A673 (cell line): ENCODE results near the gene CRIP1. TPM values are rescaled to one million over a fixed set of nuclear protein-coding genes. Genes with fewer than 3 reads are reported as not detected.

ENCODE experiments used
- BruUV-seq: library from RNA; stranded (reverse); fragments of 400-500 nt; replicated peaks from 2 replicates; lab custom pipeline; 2021; lab: Mats Ljungman, UMichigan
- CTCF ChIA-PET: fragments of 300-600 bp; sonication (Branson Sonifier 250); formaldehyde crosslinking; loops from one replicate; lab custom pipeline; 2022; ENCODE audit warnings: antibody characterized with exemption; lab: Charles Lee
- POLR2A ChIA-PET: fragments of 300-600 bp; sonication (Branson Sonifier 250); formaldehyde crosslinking; loops from one replicate; lab custom pipeline; 2022; ENCODE audit warnings: antibody characterized with exemption; ENCODE audit not compliant: low non-redundant PET; lab: Charles Lee
- DNase-seq: peaks from one replicate; pipeline ENCODE4 v3.0.0-alpha.2; 2015; ENCODE audit warnings: low spot score
- H3K27ac ChIP-seq: fragments of 200-600 bp; sonication (generic); 2 replicates; pipeline ENCODE4 v1.5.1; 2016; ENCODE audit warnings: mixed run types, low read depth, mild to moderate bottlenecking, mixed read lengths, antibody characterized with exemption, low read length; ENCODE audit not compliant: poor library complexity, severe bottlenecking
- H3K27me3 ChIP-seq: fragments of 200-600 bp; sonication (generic); replicated peaks from 2 replicates; pipeline ENCODE4 v1.6.1; 2017; ENCODE audit warnings: mixed run types, low read depth, mild to moderate bottlenecking, mixed read lengths, antibody characterized with exemption, low read length; ENCODE audit not compliant: insufficient read depth, poor library complexity
- H3K36me3 ChIP-seq: fragments of 200-600 bp; sonication (generic); 2 replicates; pipeline ENCODE4 v1.6.1; 2016; ENCODE audit warnings: mixed run types, mild to moderate bottlenecking, mixed read lengths, antibody characterized with exemption, low read length; ENCODE audit not compliant: insufficient read depth, poor library complexity, severe bottlenecking
- H3K4me1 ChIP-seq: fragments of 200-600 bp; sonication (generic); 2 replicates; pipeline ENCODE4 v1.6.1; 2017; ENCODE audit warnings: mixed run types, mild to moderate bottlenecking, mixed read lengths, antibody characterized with exemption, low read length; ENCODE audit not compliant: insufficient read depth, poor library complexity, severe bottlenecking
- H3K4me3 ChIP-seq: fragments of 200-600 bp; sonication (generic); 2 replicates; pipeline ENCODE4 v1.5.1; 2016; ENCODE audit warnings: low read depth, mixed run types, mild to moderate bottlenecking, mixed read lengths, low read length; ENCODE audit not compliant: poor library complexity, severe bottlenecking
- H3K9me3 ChIP-seq: fragments of 200-600 bp; sonication (generic); 2 replicates; pipeline ENCODE4 v1.6.1; 2016; ENCODE audit warnings: mixed run types, low read depth, mild to moderate bottlenecking, mixed read lengths, antibody characterized with exemption, low read length; ENCODE audit not compliant: poor library complexity, severe bottlenecking
- CTCF ChIP-seq: fragments of 300-800, 200-600 bp; sonication (generic); conservative IDR thresholded peaks from 2 replicates; pipeline ENCODE4 v1.5.1; 2017; ENCODE audit warnings: low read depth, mild to moderate bottlenecking, antibody characterized with exemption, low read length, moderate library complexity, mixed read lengths
- EZH2 ChIP-seq: fragments of 200-600 bp; sonication (generic); IDR thresholded peaks from 2 replicates; pipeline ENCODE4 v1.6.1; 2017; ENCODE audit warnings: borderline replicate concordance, low read depth, mild to moderate bottlenecking, mixed read lengths, antibody characterized with exemption, low read length; ENCODE audit not compliant: poor library complexity, severe bottlenecking
- intact Hi-C: fragments of 100-400 bp; cut with micrococcal nuclease; formaldehyde crosslinking; loops from one replicate; pipeline ENCODE4 v1.10.0; 2022; ENCODE audit not compliant: unreplicated experiment
- total RNA-seq: library from RNA; stranded (reverse); gene quantifications from 2 replicates; pipeline ENCODE4 v1.2.3, GENCODE V29; 2021

CRIP1 gene
- total RNA-seq, 1 experiment from 2014 or later: 47.7 TPM

DNA sequence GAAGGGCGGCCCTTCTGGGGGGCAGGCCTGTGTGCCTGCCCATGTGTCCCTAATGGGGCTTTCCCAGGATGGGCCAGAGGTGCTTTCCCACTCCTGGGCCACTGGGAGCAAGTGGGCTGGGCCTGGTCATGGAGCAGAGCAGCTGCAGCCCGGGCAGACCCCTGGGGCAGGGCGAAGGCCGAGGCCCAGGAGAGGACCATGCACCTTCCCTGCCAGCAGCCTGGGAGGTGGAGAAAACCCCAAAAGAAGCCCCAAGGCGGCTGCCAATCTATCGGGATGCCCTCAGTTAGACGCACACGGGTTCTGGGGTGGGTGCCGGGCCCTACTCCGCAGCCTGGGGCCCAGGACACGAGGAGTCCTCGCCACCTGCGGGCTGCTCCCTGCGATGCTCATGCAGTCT is 28.1 kb upstream of the CRIP1 start:
- no TSS peak for BruUV-seq
- no peak for DNase-seq
- ChIA-PET POLR2A (no interaction called here), CTCF (no interaction called here)
- intact Hi-C loops: no loop called here
- Histone ChIP-seq H3K27me3 (no peaks in the 10 kb centered on the region), H3K4me3 (no peak overlapping the region), H3K9me3 (no peaks in the 10 kb centered on the region), H3K4me1 (no peaks in the 10 kb centered on the region), H3K36me3 (peaks cover 59% of the 10 kb centered on the region), H3K27ac (no peak overlapping the region)
- TF ChIP-seq CTCF (no peak), EZH2 (no peak)

GRCh38 chr14:105460116-105460515 is 26.6 kb upstream of the CRIP1 start:
- no peaks in the 10 kb centered on the region for H3K9me3 ChIP-seq
- peaks cover 67% of the 10 kb centered on the region for H3K36me3 ChIP-seq
- DNase-seq: no peak
- POLR2A ChIA-PET: no interaction called here
- H3K27me3 ChIP-seq: no peaks in the 10 kb centered on the region
- intact Hi-C loops: no loop called here
- H3K4me3 ChIP-seq: no peak overlapping the region
- peaks cover 5% of the 10 kb centered on the region for H3K4me1 ChIP-seq
- H3K27ac ChIP-seq: no peak overlapping the region
- no peak for TF ChIP-seq EZH2
- no peak for TF ChIP-seq CTCF
- no TSS peak for BruUV-seq
- CTCF ChIA-PET: no interaction called here

DNA sequence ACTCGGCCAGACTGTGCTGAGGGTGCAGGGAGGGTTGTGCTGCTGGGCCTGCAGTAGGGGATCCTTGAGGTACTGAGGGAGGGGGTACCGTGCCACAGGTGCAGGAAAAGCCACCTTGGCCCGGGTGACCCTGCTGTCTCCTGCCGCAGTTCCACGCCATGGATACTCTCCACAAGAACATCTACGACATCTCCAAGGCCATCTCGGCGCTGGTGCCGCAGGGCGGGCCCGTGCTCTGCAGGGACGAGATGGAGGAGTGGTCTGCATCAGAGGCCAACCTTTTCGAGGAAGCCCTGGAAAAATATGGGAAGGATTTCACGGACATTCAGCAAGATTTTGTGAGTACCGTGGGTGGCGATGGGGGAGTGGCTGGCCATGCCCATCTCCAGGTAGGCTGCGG is 26.1 kb upstream of the CRIP1 start:
- ChIA-PET CTCF (no interaction called here), POLR2A (no interaction called here)
- no peak for DNase-seq
- no TSS peak for BruUV-seq
- Histone ChIP-seq H3K4me3 (no peak overlapping the region), H3K36me3 (peaks cover 63% of the 10 kb centered on the region), H3K27ac (no peak overlapping the region), H3K27me3 (no peaks in the 10 kb centered on the region), H3K9me3 (no peaks in the 10 kb centered on the region), H3K4me1 (peaks cover 10% of the 10 kb centered on the region)
- no peak for TF ChIP-seq CTCF
- TF ChIP-seq EZH2: no peak
- intact Hi-C loops: no loop called here
